SU-DHL-6 (cell line): ENCODE data around the gene EXD2.

ENCODE experiments used
- H2AFZ ChIP-seq: fragments of 200-600 bp; sonication (generic); 2 replicates; pipeline ENCODE4 v1.6.1; 2014; ENCODE audit warnings: low read depth, mild to moderate bottlenecking, moderate library complexity, mixed read lengths, antibody characterized with exemption, low read length; ENCODE audit not compliant: severe bottlenecking
- H3F3A ChIP-seq: fragments of 200-600 bp; shearing (Covaris generic); 2 replicates; pipeline ENCODE4 v1.6.0; 2016; ENCODE audit warnings: antibody characterized with exemption, mild to moderate bottlenecking; ENCODE audit not compliant: insufficient read depth
- H3K27ac ChIP-seq: fragments of 200-600 bp; sonication (generic); 2 replicates; pipeline ENCODE4 v1.5.1; 2016; ENCODE audit warnings: low read depth, mild to moderate bottlenecking, low read length, moderate library complexity, mixed read lengths
- H3K27me3 ChIP-seq: fragments of 200-600 bp; sonication (generic), shearing (Covaris generic); 2 replicates; pipeline ENCODE4 v1.6.0; 2014; ENCODE audit warnings: mild to moderate bottlenecking, low read length
- H3K36me3 ChIP-seq: fragments of 200-600 bp; sonication (generic); 2 replicates; pipeline ENCODE4 v1.6.1; 2014; ENCODE audit warnings: mild to moderate bottlenecking, low read length, mixed read lengths
- H3K4me2 ChIP-seq: fragments of 300-600, 200-600 bp; shearing (Covaris generic), sonication (generic); 2 replicates; pipeline ENCODE4 v1.6.0; 2014; ENCODE audit warnings: low read length, low read depth, mild to moderate bottlenecking; ENCODE audit not compliant: poor library complexity, severe bottlenecking
- H3K4me3 ChIP-seq: fragments of 200-600 bp; sonication (generic); 2 replicates; pipeline ENCODE4 v1.5.1; 2014; ENCODE audit warnings: antibody characterized with exemption, low read length, mild to moderate bottlenecking, mixed read lengths; ENCODE audit not compliant: insufficient read depth, poor library complexity, severe bottlenecking
- H3K79me2 ChIP-seq: fragments of 200-600 bp; sonication (generic); 2 replicates; pipeline ENCODE4 v1.6.1; 2014; ENCODE audit warnings: mild to moderate bottlenecking, low read length, moderate library complexity; ENCODE audit not compliant: insufficient read depth
- H3K9ac ChIP-seq: fragments of 200-600 bp; sonication (generic); 2 replicates; pipeline ENCODE4 v1.7.0; 2014; ENCODE audit warnings: mild to moderate bottlenecking, low read length
- H3K9me2 ChIP-seq: fragments of 200-600 bp; sonication (generic); replicated peaks from 2 replicates; pipeline ENCODE4 v1.6.1; 2014; ENCODE audit warnings: low read length; ENCODE audit not compliant: insufficient read depth
- H3K9me3 ChIP-seq: fragments of 200-600 bp; sonication (generic); 2 replicates; pipeline ENCODE4 v1.6.1; 2014; ENCODE audit warnings: low read length, mixed read lengths; ENCODE audit not compliant: insufficient read depth
- H4K20me1 ChIP-seq: fragments of 200-600 bp; sonication (generic); 2 replicates; pipeline ENCODE4 v1.6.1; 2014; ENCODE audit warnings: low read depth, mild to moderate bottlenecking, antibody characterized with exemption, low read length, moderate library complexity, mixed read lengths
- EZH2phosphoT487 ChIP-seq: fragments of 200-600 bp; sonication (generic), shearing (Covaris generic); conservative IDR thresholded peaks from 2 replicates; pipeline ENCODE4 v1.6.1; 2018; ENCODE audit warnings: mild to moderate bottlenecking, antibody characterized with exemption, low read length, moderate library complexity, mixed read lengths
- TF ChIP-seq, protein P1 (sequence below): fragments of 200-600 bp; sonication (generic); IDR thresholded peaks from one replicate; pipeline ENCODE4 v1.5.1; 2017; ENCODE audit warnings: antibody characterized with exemption, mild to moderate bottlenecking, low read length, moderate library complexity; ENCODE audit not compliant: insufficient read depth, poor library complexity, severe bottlenecking

EXD2 gene

DNA sequence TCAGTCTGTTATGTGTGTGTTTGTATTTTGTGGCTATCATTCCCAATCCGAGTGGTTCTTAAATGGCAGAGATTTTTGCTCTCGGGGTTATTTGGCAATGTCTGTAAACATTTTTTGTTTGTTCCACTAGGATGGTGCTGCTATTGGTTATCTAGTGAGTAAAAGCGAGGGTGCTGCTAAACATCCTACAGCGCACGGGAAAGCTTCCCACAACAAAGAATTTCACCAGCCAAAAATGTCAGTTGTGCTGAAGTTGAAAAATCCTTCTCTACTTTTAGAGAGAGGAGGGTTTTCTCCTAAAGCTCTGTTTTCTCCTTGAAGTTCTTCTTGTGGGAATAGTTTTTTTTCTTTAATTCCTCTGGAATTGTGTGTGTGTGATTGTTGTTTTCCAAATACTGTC, 2.4 kb downstream of the EXD2 start:
- no peak overlapping the region for H2AFZ ChIP-seq
- H3K9me2 ChIP-seq: no peaks in the 10 kb centered on the region

DNA sequence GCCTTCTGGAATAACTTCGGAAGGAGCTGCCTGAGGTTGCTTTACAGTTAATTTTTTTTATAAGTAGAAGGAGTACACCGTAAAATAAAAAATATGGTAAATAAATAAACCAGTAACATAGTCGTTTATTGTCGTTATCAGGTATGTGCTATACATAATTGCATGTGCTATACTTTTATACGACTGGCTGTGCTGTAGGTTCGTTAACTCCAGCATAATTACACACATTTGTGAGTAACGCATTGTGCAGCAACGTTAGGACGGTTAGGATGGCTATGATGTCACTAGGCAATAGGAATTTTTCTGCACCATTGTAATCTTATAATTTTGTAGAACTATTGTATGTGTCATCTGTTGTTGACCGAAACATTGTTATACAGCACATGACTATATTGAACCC, 8.5 kb downstream of the EXD2 start:
- Histone ChIP-seq H3K9me3 (no peaks in the 10 kb centered on the region), H3K79me2 (no peaks in the 10 kb centered on the region)
- TF ChIP-seq, protein P1, sequence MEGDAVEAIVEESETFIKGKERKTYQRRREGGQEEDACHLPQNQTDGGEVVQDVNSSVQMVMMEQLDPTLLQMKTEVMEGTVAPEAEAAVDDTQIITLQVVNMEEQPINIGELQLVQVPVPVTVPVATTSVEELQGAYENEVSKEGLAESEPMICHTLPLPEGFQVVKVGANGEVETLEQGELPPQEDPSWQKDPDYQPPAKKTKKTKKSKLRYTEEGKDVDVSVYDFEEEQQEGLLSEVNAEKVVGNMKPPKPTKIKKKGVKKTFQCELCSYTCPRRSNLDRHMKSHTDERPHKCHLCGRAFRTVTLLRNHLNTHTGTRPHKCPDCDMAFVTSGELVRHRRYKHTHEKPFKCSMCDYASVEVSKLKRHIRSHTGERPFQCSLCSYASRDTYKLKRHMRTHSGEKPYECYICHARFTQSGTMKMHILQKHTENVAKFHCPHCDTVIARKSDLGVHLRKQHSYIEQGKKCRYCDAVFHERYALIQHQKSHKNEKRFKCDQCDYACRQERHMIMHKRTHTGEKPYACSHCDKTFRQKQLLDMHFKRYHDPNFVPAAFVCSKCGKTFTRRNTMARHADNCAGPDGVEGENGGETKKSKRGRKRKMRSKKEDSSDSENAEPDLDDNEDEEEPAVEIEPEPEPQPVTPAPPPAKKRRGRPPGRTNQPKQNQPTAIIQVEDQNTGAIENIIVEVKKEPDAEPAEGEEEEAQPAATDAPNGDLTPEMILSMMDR: no peak
- TF ChIP-seq EZH2phosphoT487: no peak

More for the DNA sequence above, 2.4 kb downstream of the EXD2 start:
- TF ChIP-seq, protein P1: no peak
- no peak for TF ChIP-seq EZH2phosphoT487
- no peaks in the 10 kb centered on the region for H3F3A ChIP-seq
- no peak overlapping the region for H3K4me2 ChIP-seq
- no peak overlapping the region for H3K9ac ChIP-seq
- no peaks in the 10 kb centered on the region for H3K27me3 ChIP-seq
- no peaks in the 10 kb centered on the region for H3K36me3 ChIP-seq
- H3K9me3 ChIP-seq: no peaks in the 10 kb centered on the region
- H3K27ac ChIP-seq: no peak overlapping the region
- no peaks in the 10 kb centered on the region; the same call in 1 of the 2 replicates for H4K20me1 ChIP-seq
- H3K79me2 ChIP-seq: no peaks in the 10 kb centered on the region
- H3K4me3 ChIP-seq: no peak overlapping the region

DNA sequence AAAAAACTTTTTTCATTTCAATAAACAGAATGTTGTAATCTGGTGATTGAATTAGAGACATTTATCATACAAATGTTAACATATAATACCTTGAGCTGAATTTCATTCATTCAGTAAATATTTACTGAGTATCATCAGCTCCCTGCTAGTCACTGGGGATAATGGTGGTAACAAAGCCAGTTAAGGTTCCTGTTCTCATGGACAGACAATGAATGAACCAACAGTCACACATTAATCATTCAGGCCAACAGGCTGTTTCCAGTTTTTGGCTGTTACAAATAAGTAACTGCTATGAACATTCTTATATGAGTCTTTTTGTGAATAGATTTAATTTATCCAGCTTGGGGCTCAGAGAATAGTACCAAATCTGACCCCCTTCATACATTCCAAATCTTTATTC, 13.5 kb downstream of the EXD2 start:
- H3K36me3 ChIP-seq: no peaks in the 10 kb centered on the region
- H3F3A ChIP-seq: no peaks in the 10 kb centered on the region
- no peaks in the 10 kb centered on the region for H4K20me1 ChIP-seq
- no peaks in the 10 kb centered on the region for H3K79me2 ChIP-seq
- H3K27ac ChIP-seq: no peak overlapping the region
- H3K4me3 ChIP-seq: no peak overlapping the region
- TF ChIP-seq, protein P1: no peak
- TF ChIP-seq EZH2phosphoT487: no peak
- no peaks in the 10 kb centered on the region for H3K27me3 ChIP-seq
- no peak overlapping the region for H3K4me2 ChIP-seq
- H3K9me3 ChIP-seq: no peaks in the 10 kb centered on the region
- no peak overlapping the region for H3K9ac ChIP-seq
- H3K9me2 ChIP-seq: no peaks in the 10 kb centered on the region
- no peak overlapping the region for H2AFZ ChIP-seq

More for the DNA sequence above, 8.5 kb downstream of the EXD2 start:
- Histone ChIP-seq H3K27ac (no peak overlapping the region), H3F3A (no peaks in the 10 kb centered on the region), H3K4me3 (no peak overlapping the region), H3K9me2 (no peaks in the 10 kb centered on the region), H3K9ac (no peak overlapping the region), H3K36me3 (no peaks in the 10 kb centered on the region), H3K4me2 (no peak overlapping the region), H4K20me1 (no peaks in the 10 kb centered on the region; the same call in 1 of the 2 replicates), H2AFZ (no peak overlapping the region), H3K27me3 (no peaks in the 10 kb centered on the region)
